OCI-LY3 (cell line): ENCODE results near the gene JPH3.

ENCODE experiments used
- H2AFZ ChIP-seq: fragments of 200-600, 300-600 bp; shearing (Covaris generic); 2 replicates; pipeline ENCODE4 v1.6.0; 2014; ENCODE audit warnings: antibody characterized with exemption, low read depth, low read length
- H3K27ac ChIP-seq: fragments of 200-600, 300-600 bp; sonication (generic); 2 replicates; pipeline ENCODE4 v1.5.1; 2014; ENCODE audit warnings: mild to moderate bottlenecking, low read length, moderate library complexity, mixed read lengths
- H3K27me3 ChIP-seq: fragments of 200-600, 300-600 bp; sonication (generic); 2 replicates; pipeline ENCODE4 v1.6.1; 2014; ENCODE audit warnings: low read depth, low read length, mixed read lengths
- H3K36me3 ChIP-seq: fragments of 200-600, 300-600 bp; sonication (generic); replicated peaks from 2 replicates; pipeline ENCODE3; 2014; ENCODE audit warnings: low read depth, low read length, mixed read lengths
- H3K4me1 ChIP-seq: fragments of 300-600, 200-600 bp; sonication (generic); 2 replicates; pipeline ENCODE4 v1.6.1; 2014; ENCODE audit warnings: low read length, mixed read lengths
- H3K4me2 ChIP-seq: fragments of 200-600, 300-600 bp; sonication (generic); 2 replicates; pipeline ENCODE4 v1.6.1; 2014; ENCODE audit warnings: low read length, mixed read lengths
- H3K4me3 ChIP-seq: fragments of 300-600, 200-600 bp; sonication (generic); 2 replicates; pipeline ENCODE4 v1.5.1; 2014; ENCODE audit warnings: antibody characterized with exemption, mild to moderate bottlenecking, low read length, moderate library complexity
- H3K79me2 ChIP-seq: fragments of 300-600, 200-600 bp; shearing (Covaris generic); 2 replicates; pipeline ENCODE4 v1.6.1; 2014; ENCODE audit warnings: mild to moderate bottlenecking, low read length, mixed read lengths
- H3K9ac ChIP-seq: fragments of 300-600, 200-600 bp; shearing (Covaris generic); 2 replicates; pipeline ENCODE4 v1.6.0; 2014; ENCODE audit warnings: mild to moderate bottlenecking, low read length, moderate library complexity
- H3K9me3 ChIP-seq: fragments of 200-600, 300-600 bp; shearing (Covaris generic); 2 replicates; pipeline ENCODE4 v1.6.1; 2014; ENCODE audit warnings: low read length, mixed read lengths; ENCODE audit not compliant: insufficient read depth
- H4K20me1 ChIP-seq: fragments of 200-600, 300-600 bp; sonication (generic); 2 replicates; pipeline ENCODE4 v1.6.1; 2016; ENCODE audit warnings: low read length, mixed read lengths; ENCODE audit not compliant: insufficient read depth
- CTCF ChIP-seq: fragments of 200-600, 300-600 bp; sonication (generic); IDR thresholded peaks from 2 replicates; pipeline ENCODE4 v1.5.1; 2014; ENCODE audit warnings: antibody characterized with exemption, low read length, low read depth
- EZH2phosphoT487 ChIP-seq: fragments of 200-600 bp; shearing (Covaris generic); IDR thresholded peaks from 2 replicates; pipeline ENCODE4 v1.6.1; 2018; ENCODE audit warnings: antibody characterized with exemption, mixed run types, low read depth

The JPH3 gene

GRCh38 chr16:87602001-87602775 is at the start of gene JPH3:
JPH3 (plus strand) TSS chr16:87602508; CDS start chr16:87603147, 639 bp downstream.
- Histone ChIP-seq H2AFZ (no peak within 1 kb of the TSS), H3K79me2 (no peaks in the 10 kb centered on the region), H3K27ac (no peak within 1 kb of the TSS), H3K4me3 (no peak within 1 kb of the TSS), H3K36me3 (no peaks in the 10 kb centered on the region), H4K20me1 (no peaks in the 10 kb centered on the region), H3K4me2 (no peak within 1 kb of the TSS), H3K27me3 (peaks cover 7% of the 10 kb centered on the region; the same call in 1 of the 2 replicates), H3K9ac (no peak within 1 kb of the TSS), H3K9me3 (no peaks in the 10 kb centered on the region), H3K4me1 (no peaks in the 10 kb centered on the region)
- TF ChIP-seq CTCF (no peak), EZH2phosphoT487 (no peak)

- Histone ChIP-seq H3K9me3 (no peaks in the 10 kb centered on the region), H3K36me3 (no peaks in the 10 kb centered on the region), H3K9ac (no peak overlapping the region), H3K79me2 (no peaks in the 10 kb centered on the region), H3K4me2 (no peak overlapping the region), H4K20me1 (no peaks in the 10 kb centered on the region), H3K4me3 (no peak overlapping the region), H3K4me1 (no peaks in the 10 kb centered on the region), H3K27me3 (peaks cover 24% of the 10 kb centered on the region), H2AFZ (no peak overlapping the region), H3K27ac (no peak overlapping the region)
- TF ChIP-seq CTCF = no peak
- TF ChIP-seq EZH2phosphoT487 = no peak
Observed at GRCh38 chr16:87552772-87553573, 49.3 kb upstream of the JPH3 start.

- Histone ChIP-seq H3K9me3 (no peaks in the 10 kb centered on the region), H4K20me1 (no peaks in the 10 kb centered on the region), H3K27me3 (peaks cover 24% of the 10 kb centered on the region), H2AFZ (no peak overlapping the region), H3K27ac (no peak overlapping the region), H3K36me3 (no peaks in the 10 kb centered on the region), H3K4me3 (no peak overlapping the region), H3K4me2 (no peak overlapping the region), H3K79me2 (no peaks in the 10 kb centered on the region), H3K4me1 (no peaks in the 10 kb centered on the region), H3K9ac (no peak overlapping the region)
- TF ChIP-seq EZH2phosphoT487 = no peak
- TF ChIP-seq CTCF = no peak
Observed at GRCh38 chr16:87554754-87555427, 47.4 kb upstream of the JPH3 start.

GRCh38 chr16:87555647-87556046 is 46.7 kb upstream of the JPH3 start:
- Histone ChIP-seq H3K4me3 (no peak overlapping the region), H4K20me1 (no peaks in the 10 kb centered on the region), H3K27ac (no peak overlapping the region), H3K79me2 (no peaks in the 10 kb centered on the region), H3K9ac (no peak overlapping the region), H3K27me3 (peaks cover 22% of the 10 kb centered on the region), H3K4me2 (no peak overlapping the region), H3K9me3 (no peaks in the 10 kb centered on the region), H3K36me3 (no peaks in the 10 kb centered on the region), H3K4me1 (no peaks in the 10 kb centered on the region), H2AFZ (no peak overlapping the region)
- TF ChIP-seq CTCF (no peak), EZH2phosphoT487 (no peak)
